ENCODE data around the gene HYOU1.
"Not testable (repeated sequence)": the region's sequence is repeated elsewhere in the genome, so short reads cannot be mapped to it uniquely, and the experiment has no call there.

The HYOU1 gene

DNA sequence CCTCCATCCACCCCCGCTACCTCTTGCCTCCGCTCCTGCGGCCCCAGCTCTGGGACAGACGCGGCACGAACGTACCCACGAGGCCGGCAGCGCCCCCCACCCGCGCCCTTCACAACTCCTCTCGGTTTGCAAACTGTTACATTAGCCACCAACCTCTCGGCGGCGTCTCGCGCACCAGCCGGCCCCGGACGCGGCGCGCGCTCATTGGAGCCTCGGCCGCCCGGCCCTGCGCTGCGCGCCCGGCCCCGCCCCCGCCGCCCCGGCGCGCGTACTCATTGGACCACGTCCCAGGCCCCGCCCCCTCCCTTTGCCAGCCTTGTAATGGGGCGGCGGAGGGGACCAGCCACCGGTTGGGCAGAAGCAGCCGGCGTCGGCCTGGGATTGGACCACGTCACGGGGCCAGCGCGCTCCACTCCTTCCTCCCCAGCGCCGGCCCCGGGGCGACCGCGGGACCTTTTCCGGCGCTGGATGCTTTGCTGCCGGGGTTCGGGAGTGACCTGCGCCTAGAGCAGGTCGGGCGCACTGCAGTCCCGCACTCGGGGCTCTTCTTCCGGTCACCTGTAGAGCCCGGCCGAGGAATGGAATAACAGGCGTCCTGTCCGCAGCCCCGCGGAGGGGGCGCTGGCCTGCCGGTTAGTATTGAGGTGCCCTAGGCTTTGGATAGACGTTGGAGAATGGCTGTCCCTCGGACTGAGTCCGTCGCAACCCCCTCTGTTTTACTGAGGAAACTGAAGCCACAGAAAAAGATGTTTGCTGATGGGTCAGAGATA lies at the start of gene HYOU1:
TSS of gene HYOU1 (minus strand) at position 206 of the 770 bp plus-strand sequence. CDS start 1,045 bp downstream, outside the sequence.
- H3K4me3 ChIP-seq (ENCODE audit: low read depth, low read length) = peak within 1 kb of the TSS; percentile 81
- in situ Hi-C loops (cut with HindIII; ENCODE audit: low sequenced_read_pairs) = no loop called here
- peak; percentile 86 for DNase-seq (ENCODE audit: low read depth)
- TF ChIP-seq CTCF (IDR thresholded peaks at IDR 0.05; ENCODE audit: low read depth, low read length, missing control alignments) = peak; percentile 43

DNA sequence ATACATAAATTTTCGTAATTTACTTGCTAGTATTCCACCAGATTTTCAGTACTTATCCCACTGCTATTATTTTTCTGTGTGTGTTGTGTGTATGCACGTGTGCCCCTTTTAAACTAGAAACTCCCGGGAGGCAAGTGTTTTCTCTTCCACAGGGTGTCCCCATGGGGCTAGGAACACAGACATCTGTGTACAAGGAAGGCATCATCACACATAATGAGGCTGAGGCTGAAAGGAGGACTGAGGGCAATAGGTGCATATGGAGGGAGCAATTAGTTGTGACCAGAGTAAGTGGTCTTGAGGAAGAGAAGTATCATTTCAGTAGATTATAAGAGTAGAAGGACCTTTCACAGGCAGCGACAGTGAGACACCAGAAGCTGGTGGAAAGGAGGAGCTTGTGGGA lies 46.8 kb upstream of the HYOU1 start:
- in situ Hi-C loops (cut with HindIII; ENCODE audit: low sequenced_read_pairs) = loop anchor here (5.0 to 25.0 kb wide), 2 partner anchors 86 to 184 kb away; partner anchors contain the start of genes RPS25 and TRAPPC4
- DNase-seq (ENCODE audit: low read depth) = no peak
- H3K4me3 ChIP-seq (ENCODE audit: low read depth, low read length) = no peak overlapping the region
- TF ChIP-seq CTCF (IDR thresholded peaks at IDR 0.05; ENCODE audit: low read depth, low read length, missing control alignments) = no peak

DNA sequence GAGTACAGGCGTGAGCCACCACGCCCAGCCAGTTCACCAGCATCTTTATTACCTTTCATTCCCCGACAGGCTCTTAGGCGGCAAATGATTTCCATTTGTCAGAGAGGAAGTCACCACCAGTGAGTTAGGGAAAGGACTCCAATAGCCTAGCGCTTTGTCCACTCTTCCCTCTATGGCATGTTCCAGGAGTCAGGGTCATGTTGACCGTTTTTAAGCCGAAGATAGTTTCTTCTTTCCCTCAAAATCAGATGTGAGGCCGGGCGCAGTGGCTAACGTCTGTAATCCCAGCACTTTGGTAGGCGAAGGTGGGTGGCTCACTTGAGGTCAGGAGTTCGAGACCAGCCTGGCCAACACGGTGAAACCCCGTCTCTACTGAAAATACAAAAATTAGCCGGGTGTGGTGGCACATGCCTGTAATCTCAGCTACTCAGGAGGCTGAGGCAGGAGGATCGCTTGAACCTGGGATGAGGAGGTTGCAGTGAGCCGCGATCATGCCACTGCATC lies 46.2 kb upstream of the HYOU1 start:
- H3K4me3 ChIP-seq (ENCODE audit: low read depth, low read length) = peak overlapping the region; percentile 91
- in situ Hi-C loops (cut with HindIII; ENCODE audit: low sequenced_read_pairs) = loop anchor here (5.0 to 25.0 kb wide), 2 partner anchors 86 to 184 kb away; partner anchors contain the start of genes RPS25 and TRAPPC4
- DNase-seq (ENCODE audit: low read depth) = not testable (repeated sequence)

DNA sequence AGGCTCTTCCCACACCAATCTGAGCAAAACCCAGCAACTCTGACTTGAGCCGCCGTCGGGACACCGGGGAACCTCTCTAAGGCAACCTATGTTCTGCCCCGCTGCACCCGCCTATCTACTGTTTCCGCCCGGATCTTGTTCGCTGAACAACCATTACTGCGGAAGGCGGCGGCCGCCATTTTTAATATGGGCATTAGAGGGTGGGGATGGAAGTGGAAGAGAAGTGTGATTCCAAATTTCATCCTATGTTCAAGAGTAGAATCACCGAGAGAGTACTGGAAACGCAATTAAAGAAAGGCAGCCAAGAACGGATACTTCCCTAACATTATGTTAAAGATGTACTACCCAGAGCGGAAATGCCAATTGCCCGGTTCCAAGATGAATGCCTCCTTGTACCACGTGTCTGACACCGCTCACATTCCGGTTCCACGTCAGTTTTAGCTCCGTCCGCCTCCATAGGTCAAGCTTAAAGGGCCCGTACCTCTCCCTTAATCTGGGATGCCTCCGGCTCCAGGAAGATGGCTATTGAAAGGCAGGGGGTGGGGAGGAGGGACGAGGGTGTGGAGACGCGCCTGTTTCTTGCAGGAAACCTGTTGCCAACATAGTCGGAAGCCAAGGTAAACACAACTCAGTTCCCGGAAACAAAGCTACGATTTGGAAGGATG lies 44.9 kb upstream of the HYOU1 start, which contains the start of gene DPAGT1:
TSS of gene DPAGT1 (minus strand) at position 95 of the 665 bp plus-strand sequence. CDS start 198 bp downstream, outside the sequence.
- in situ Hi-C loops (cut with HindIII; ENCODE audit: low sequenced_read_pairs) = loop anchor here (5.0 to 25.0 kb wide), 2 partner anchors 85 to 185 kb away; partner anchors contain the start of genes RPS25 and TRAPPC4
- TF ChIP-seq CTCF (IDR thresholded peaks at IDR 0.05; ENCODE audit: low read depth, low read length, missing control alignments) = no peak
- peak within 1 kb of the TSS; percentile 91 for H3K4me3 ChIP-seq (ENCODE audit: low read depth, low read length)
- peak; percentile 95 for DNase-seq (ENCODE audit: low read depth)

- in situ Hi-C loops (cut with HindIII; ENCODE audit: low sequenced_read_pairs) = loop anchor here (5.0 to 25.0 kb wide), 2 partner anchors 84 to 186 kb away; partner anchors contain the start of genes RPS25 and TRAPPC4
These were observed 44.2 kb upstream of the HYOU1 start for GRCh38 chr11:119100994-119101758.

More at GRCh38 chr11:119100994-119101758, 44.2 kb upstream of the HYOU1 start:
- TF ChIP-seq CTCF (IDR thresholded peaks at IDR 0.05; ENCODE audit: low read depth, low read length, missing control alignments) = no peak
- no peak for DNase-seq (ENCODE audit: low read depth)
- peak overlapping the region; percentile 91 for H3K4me3 ChIP-seq (ENCODE audit: low read depth, low read length)

Measured in astrocyte of the cerebellum (primary cell).